OCI-LY7 (cell line): ENCODE data around the gene FRMD3. TPM values are rescaled to one million over a fixed set of nuclear protein-coding genes. Genes with fewer than 3 reads are reported as not detected.

ENCODE experiments used
- BruUV-seq: library from RNA; stranded (reverse); fragments of 400-500 nt; replicated peaks from 2 replicates; lab custom pipeline; 2021; lab: Mats Ljungman, UMichigan
- CTCF ChIA-PET: fragments of 300-600 bp; sonication (Branson Sonifier 250); formaldehyde crosslinking; loops from one replicate; lab custom pipeline; 2022; ENCODE audit warnings: antibody characterized with exemption; ENCODE audit not compliant: unreplicated experiment; lab: Charles Lee
- POLR2A ChIA-PET: fragments of 300-600 bp; sonication (Branson Sonifier 250); formaldehyde crosslinking; loops from one replicate; lab custom pipeline; 2022; ENCODE audit warnings: antibody characterized with exemption; lab: Charles Lee
- DNase-seq: peaks from one replicate; pipeline ENCODE4 v3.0.0-alpha.2; 2015; ENCODE audit warnings: low spot score
- H2AFZ ChIP-seq: fragments of 200-600 bp; sonication (generic), shearing (Covaris generic); 2 replicates; pipeline ENCODE4 v1.6.1; 2014; ENCODE audit warnings: mild to moderate bottlenecking, antibody characterized with exemption, low read length, moderate library complexity
- H3K27ac ChIP-seq: fragments of 200-600 bp; sonication (generic); 2 replicates; pipeline ENCODE4 v1.5.1; 2014; ENCODE audit warnings: mixed run types, low read depth, mild to moderate bottlenecking, moderate library complexity, low read length, inconsistent platforms; ENCODE audit not compliant: poor library complexity, severe bottlenecking
- H3K36me3 ChIP-seq: fragments of 200-600 bp; sonication (generic); 2 replicates; pipeline ENCODE4 v1.6.1; 2014; ENCODE audit warnings: mild to moderate bottlenecking, antibody characterized with exemption, low read length, moderate library complexity, mixed read lengths; ENCODE audit not compliant: insufficient read depth
- H3K4me1 ChIP-seq: fragments of 200-600 bp; sonication (generic); 2 replicates; pipeline ENCODE4 v1.5.1; 2014; ENCODE audit warnings: mild to moderate bottlenecking, low read length; ENCODE audit not compliant: insufficient read depth, poor library complexity, severe bottlenecking
- H3K4me2 ChIP-seq: fragments of 200-600 bp; sonication (generic); 2 replicates; pipeline ENCODE4 v1.6.1; 2014; ENCODE audit warnings: mild to moderate bottlenecking, low read length
- H3K4me3 ChIP-seq: fragments of 200-600 bp; sonication (generic); 2 replicates; pipeline ENCODE4 v1.5.1; 2014; ENCODE audit warnings: mild to moderate bottlenecking, low read depth, low read length; ENCODE audit not compliant: poor library complexity, severe bottlenecking
- H3K79me2 ChIP-seq: fragments of 200-600 bp; sonication (generic); 2 replicates; pipeline ENCODE4 v1.6.1; 2016; ENCODE audit warnings: low read depth, mild to moderate bottlenecking, low read length, moderate library complexity, mixed read lengths; ENCODE audit not compliant: insufficient read depth
- H3K9me2 ChIP-seq: fragments of 200-600 bp; sonication (generic); 2 replicates; pipeline ENCODE4 v1.6.1; 2016; ENCODE audit warnings: mild to moderate bottlenecking, low read length, mixed read lengths; ENCODE audit not compliant: insufficient read depth
- H3K9me3 ChIP-seq: fragments of 200-600 bp; sonication (generic); 2 replicates; pipeline ENCODE4 v1.6.1; 2014; ENCODE audit warnings: mild to moderate bottlenecking, mixed run types, low read length, mixed read lengths
- H4K20me1 ChIP-seq: fragments of 200-600 bp; sonication (generic); 2 replicates; pipeline ENCODE4 v1.6.1; 2014; ENCODE audit warnings: mild to moderate bottlenecking, antibody characterized with exemption, low read length, moderate library complexity, mixed read lengths; ENCODE audit not compliant: insufficient read depth
- CTCF ChIP-seq: fragments of 200-600 bp; sonication (generic); conservative IDR thresholded peaks from 2 replicates; pipeline ENCODE4 v1.5.1; 2014; ENCODE audit warnings: mild to moderate bottlenecking, antibody characterized with exemption, low read length, moderate library complexity, mixed read lengths
- EZH2phosphoT487 ChIP-seq: fragments of 200-600 bp; sonication (generic); IDR thresholded peaks from 2 replicates; pipeline ENCODE4 v1.6.1; 2018; ENCODE audit warnings: low read depth, borderline replicate concordance, mild to moderate bottlenecking, mixed run types, antibody characterized with exemption, low read length, moderate library complexity, mixed read lengths
- intact Hi-C: fragments of 100-400 bp; cut with micrococcal nuclease; formaldehyde crosslinking; loops from one replicate; pipeline ENCODE4 v1.10.0; 2022; ENCODE audit not compliant: unreplicated experiment
- total RNA-seq, 2 experiments: library from RNA; depleted of rRNA in 1 of 2; stranded (reverse); fragments of >200 nt in 1 of 2; shearing (Covaris generic) in 1 of 2; gene quantifications; 2 replicates each; pipeline ENCODE4 v1.2.3, GENCODE V29; 2014 to 2022

Gene FRMD3
- total RNA-seq, 2 experiments from 2014 or later = 0.48 to 1.4 TPM

DNA sequence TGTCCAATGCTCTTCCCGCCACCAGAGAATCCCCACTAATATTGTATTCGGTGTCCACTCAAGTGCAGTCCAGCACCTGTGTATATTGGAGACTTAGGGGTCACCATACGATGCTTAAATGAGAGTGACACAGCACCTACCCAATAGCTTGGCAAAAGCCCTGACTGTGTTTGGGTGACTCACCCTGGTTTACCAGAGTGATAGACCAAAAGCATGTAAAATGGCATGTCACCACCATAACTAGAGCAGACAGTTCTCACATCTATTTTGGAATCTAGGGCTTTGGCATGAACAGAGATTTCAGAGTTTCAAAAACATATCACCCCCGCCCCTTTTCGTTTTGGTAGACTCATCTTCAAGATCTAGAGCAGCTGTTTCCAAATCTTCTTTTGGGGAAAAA is 257.9 kb downstream of the FRMD3 start:
- H3K4me1 ChIP-seq = no peaks in the 10 kb centered on the region
- ChIA-PET POLR2A (interaction anchor here (0.8 kb wide), 1 partner anchor 9 kb away, joined by 3 read pairs; no protein-coding TSS in a partner anchor), CTCF (interaction anchor here (0.6 kb wide), 1 partner anchor 29 kb away, joined by 10 read pairs; no protein-coding TSS in a partner anchor)
- DNase-seq = no peak
- H4K20me1 ChIP-seq = no peaks in the 10 kb centered on the region
- H2AFZ ChIP-seq = no peak overlapping the region
- BruUV-seq = no TSS peak
- H3K9me2 ChIP-seq = no peaks in the 10 kb centered on the region
- H3K79me2 ChIP-seq = no peaks in the 10 kb centered on the region
- no peak overlapping the region for H3K27ac ChIP-seq
- no peak overlapping the region for H3K4me3 ChIP-seq
- intact Hi-C loops = no loop called here
- H3K9me3 ChIP-seq = no peaks in the 10 kb centered on the region
- TF ChIP-seq CTCF (no peak), EZH2phosphoT487 (no peak)
- H3K36me3 ChIP-seq = no peaks in the 10 kb centered on the region
- H3K4me2 ChIP-seq = no peak overlapping the region

- Histone ChIP-seq H4K20me1 (no peaks in the 10 kb centered on the region), H3K27ac (no peak overlapping the region), H3K4me1 (no peaks in the 10 kb centered on the region), H3K9me3 (no peaks in the 10 kb centered on the region), H3K79me2 (no peaks in the 10 kb centered on the region), H3K9me2 (no peaks in the 10 kb centered on the region), H2AFZ (no peak overlapping the region), H3K36me3 (no peaks in the 10 kb centered on the region), H3K4me3 (no peak overlapping the region), H3K4me2 (no peak overlapping the region)
- ChIA-PET CTCF (no interaction called here), POLR2A (interaction anchor here (0.7 kb wide), 1 partner anchor 139 kb away, joined by 3 read pairs; no protein-coding TSS in a partner anchor)
- TF ChIP-seq EZH2phosphoT487 (no peak), CTCF (no peak)
- intact Hi-C loops = no loop called here
- no TSS peak for BruUV-seq
- no peak for DNase-seq
Observed at GRCh38 chr9:83274787-83275186, 263.4 kb downstream of the FRMD3 start.

- BruUV-seq = no TSS peak
- POLR2A ChIA-PET = interaction anchor here (0.7 to 1.2 kb wide), 2 partner anchors 9 to 516 kb away, joined by 3 read pairs; no protein-coding TSS in a partner anchor
Observed at GRCh38 chr9:83271665-83272071, 266.5 kb downstream of the FRMD3 start.

More at GRCh38 chr9:83271665-83272071, 266.5 kb downstream of the FRMD3 start:
- H4K20me1 ChIP-seq = no peaks in the 10 kb centered on the region
- no peak overlapping the region for H3K27ac ChIP-seq
- DNase-seq = no peak
- H3K4me3 ChIP-seq = no peak overlapping the region
- no peaks in the 10 kb centered on the region for H3K9me3 ChIP-seq
- H3K4me1 ChIP-seq = no peaks in the 10 kb centered on the region
- H2AFZ ChIP-seq = no peak overlapping the region
- H3K36me3 ChIP-seq = no peaks in the 10 kb centered on the region
- no peak overlapping the region for H3K4me2 ChIP-seq
- no peak for TF ChIP-seq CTCF
- no peak for TF ChIP-seq EZH2phosphoT487
- no peaks in the 10 kb centered on the region for H3K79me2 ChIP-seq
- CTCF ChIA-PET = no interaction called here
- intact Hi-C loops = no loop called here
- H3K9me2 ChIP-seq = no peaks in the 10 kb centered on the region
